ENCODE data around the gene EPHB6.

Gene EPHB6

DNA sequence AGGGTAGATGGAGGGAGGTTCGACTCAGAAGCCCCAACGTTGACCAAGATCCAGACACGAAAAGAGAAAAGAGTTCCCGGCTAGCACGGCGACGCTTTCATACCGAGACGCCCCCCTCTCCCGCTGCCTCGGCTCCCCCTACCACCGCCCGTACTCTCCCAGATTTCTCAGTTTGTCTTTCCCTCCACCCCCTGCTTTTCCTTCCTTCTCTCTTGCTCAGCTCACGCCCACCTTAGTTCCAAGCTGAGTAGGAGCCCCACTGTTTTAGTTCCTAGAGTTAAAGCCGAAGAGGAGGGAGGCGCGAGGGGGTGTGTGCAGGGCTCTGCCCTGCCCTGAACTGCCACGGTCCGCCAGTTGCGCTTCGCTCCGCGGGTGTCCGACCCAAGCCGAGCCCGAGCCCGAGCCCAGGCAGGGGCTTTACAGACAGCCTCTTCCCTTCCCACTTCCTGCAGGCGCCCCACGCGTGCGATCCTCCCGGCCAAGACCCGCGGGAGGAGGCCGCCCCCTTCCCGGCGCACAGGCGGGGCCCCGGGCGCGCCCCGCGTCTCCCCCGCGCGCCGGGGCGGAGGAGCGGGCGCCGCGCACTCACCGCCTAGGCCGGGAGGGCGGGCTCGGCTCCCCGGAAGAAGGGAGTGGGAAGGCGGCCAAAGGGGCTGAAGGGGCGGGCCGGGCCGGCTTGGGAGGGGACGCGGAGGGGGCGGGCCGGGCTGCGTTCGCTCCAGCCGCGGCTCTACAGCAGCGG lies at the start of gene EPHB6 (continued):
- TF ChIP-seq FEZF1 (tag by site-specific recombination; IDR thresholded peaks at IDR 0.05) (no peak), HOXD13 (CRISPR knock-in tag; IDR thresholded peaks at IDR 0.05; ENCODE audit: borderline replicate concordance) (no peak), ZIC2 (tag by site-specific recombination; IDR thresholded peaks at IDR 0.05) (0 out of 2 replicates have a peak, but pooled peaks have one; percentile 24), ZBTB8A (tag by site-specific recombination; IDR thresholded peaks at IDR 0.05) (peak; percentile 29; the same call in 1 of the 2 replicates), ZBTB20 (tag by site-specific recombination; IDR thresholded peaks at IDR 0.05) (no peak), ZNF16 (tag by site-specific recombination; IDR thresholded peaks at IDR 0.05; ENCODE audit: low read depth) (no peak), ZFP37 (tag by site-specific recombination; IDR thresholded peaks at IDR 0.05) (no peak), ZNF37A (tag by site-specific recombination; IDR thresholded peaks at IDR 0.05) (no peak), EGR2 (tag by site-specific recombination; IDR thresholded peaks at IDR 0.05; ENCODE audit: low read depth) (peak; percentile 48; the same call in 1 of the 2 replicates), ZNF10 (tag by site-specific recombination; IDR thresholded peaks at IDR 0.05) (no peak), ZNF155 (tag by site-specific recombination; IDR thresholded peaks at IDR 0.05) (no peak), ZNF423 (tag by site-specific recombination; IDR thresholded peaks at IDR 0.05) (0 out of 2 replicates have a peak, but pooled peaks have one; percentile 3), ZNF324 (tag by site-specific recombination; IDR thresholded peaks at IDR 0.05) (no peak), ZNF792 (tag by site-specific recombination; IDR thresholded peaks at IDR 0.05) (no peak), ZNF76 (tag by site-specific recombination; IDR thresholded peaks at IDR 0.05; ENCODE audit: borderline replicate concordance, low read depth) (peak; percentile 43; the same call in 1 of the 2 replicates), ZNF133 (tag by site-specific recombination; IDR thresholded peaks at IDR 0.05) (no peak), ZFHX2 (tag by site-specific recombination; conservative IDR thresholded peaks at IDR 0.05) (peak; percentile 73), KLF10 (tag by site-specific recombination; IDR thresholded peaks at IDR 0.05) (peak; percentile 60; the same call in 1 of the 2 replicates), ZBTB21 (tag by site-specific recombination; IDR thresholded peaks at IDR 0.05) (no peak)
- TF ChIP-seq, protein P1, sequence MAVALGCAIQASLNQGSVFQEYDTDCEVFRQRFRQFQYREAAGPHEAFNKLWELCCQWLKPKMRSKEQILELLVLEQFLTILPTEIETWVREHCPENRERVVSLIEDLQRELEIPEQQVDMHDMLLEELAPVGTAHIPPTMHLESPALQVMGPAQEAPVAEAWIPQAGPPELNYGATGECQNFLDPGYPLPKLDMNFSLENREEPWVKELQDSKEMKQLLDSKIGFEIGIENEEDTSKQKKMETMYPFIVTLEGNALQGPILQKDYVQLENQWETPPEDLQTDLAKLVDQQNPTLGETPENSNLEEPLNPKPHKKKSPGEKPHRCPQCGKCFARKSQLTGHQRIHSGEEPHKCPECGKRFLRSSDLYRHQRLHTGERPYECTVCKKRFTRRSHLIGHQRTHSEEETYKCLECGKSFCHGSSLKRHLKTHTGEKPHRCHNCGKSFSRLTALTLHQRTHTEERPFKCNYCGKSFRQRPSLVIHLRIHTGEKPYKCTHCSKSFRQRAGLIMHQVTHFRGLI (tag by site-specific recombination; IDR thresholded peaks at IDR 0.05): peak; percentile 58; the same call in 1 of the 2 replicates
- TF ChIP-seq, protein P2, sequence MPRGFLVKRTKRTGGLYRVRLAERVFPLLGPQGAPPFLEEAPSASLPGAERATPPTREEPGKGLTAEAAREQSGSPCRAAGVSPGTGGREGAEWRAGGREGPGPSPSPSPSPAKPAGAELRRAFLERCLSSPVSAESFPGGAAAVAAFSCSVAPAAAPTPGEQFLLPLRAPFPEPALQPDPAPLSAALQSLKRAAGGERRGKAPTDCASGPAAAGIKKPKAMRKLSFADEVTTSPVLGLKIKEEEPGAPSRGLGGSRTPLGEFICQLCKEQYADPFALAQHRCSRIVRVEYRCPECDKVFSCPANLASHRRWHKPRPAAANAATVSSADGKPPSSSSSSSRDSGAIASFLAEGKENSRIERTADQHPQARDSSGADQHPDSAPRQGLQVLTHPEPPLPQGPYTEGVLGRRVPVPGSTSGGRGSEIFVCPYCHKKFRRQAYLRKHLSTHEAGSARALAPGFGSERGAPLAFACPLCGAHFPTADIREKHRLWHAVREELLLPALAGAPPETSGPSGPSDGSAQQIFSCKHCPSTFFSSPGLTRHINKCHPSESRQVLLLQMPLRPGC (tag by site-specific recombination; IDR thresholded peaks at IDR 0.05): no peak
- TF ChIP-seq, protein P3, sequence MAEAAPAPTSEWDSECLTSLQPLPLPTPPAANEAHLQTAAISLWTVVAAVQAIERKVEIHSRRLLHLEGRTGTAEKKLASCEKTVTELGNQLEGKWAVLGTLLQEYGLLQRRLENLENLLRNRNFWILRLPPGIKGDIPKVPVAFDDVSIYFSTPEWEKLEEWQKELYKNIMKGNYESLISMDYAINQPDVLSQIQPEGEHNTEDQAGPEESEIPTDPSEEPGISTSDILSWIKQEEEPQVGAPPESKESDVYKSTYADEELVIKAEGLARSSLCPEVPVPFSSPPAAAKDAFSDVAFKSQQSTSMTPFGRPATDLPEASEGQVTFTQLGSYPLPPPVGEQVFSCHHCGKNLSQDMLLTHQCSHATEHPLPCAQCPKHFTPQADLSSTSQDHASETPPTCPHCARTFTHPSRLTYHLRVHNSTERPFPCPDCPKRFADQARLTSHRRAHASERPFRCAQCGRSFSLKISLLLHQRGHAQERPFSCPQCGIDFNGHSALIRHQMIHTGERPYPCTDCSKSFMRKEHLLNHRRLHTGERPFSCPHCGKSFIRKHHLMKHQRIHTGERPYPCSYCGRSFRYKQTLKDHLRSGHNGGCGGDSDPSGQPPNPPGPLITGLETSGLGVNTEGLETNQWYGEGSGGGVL (tag by site-specific recombination; IDR thresholded peaks at IDR 0.05): peak; percentile 59
- TF ChIP-seq, protein P4, sequence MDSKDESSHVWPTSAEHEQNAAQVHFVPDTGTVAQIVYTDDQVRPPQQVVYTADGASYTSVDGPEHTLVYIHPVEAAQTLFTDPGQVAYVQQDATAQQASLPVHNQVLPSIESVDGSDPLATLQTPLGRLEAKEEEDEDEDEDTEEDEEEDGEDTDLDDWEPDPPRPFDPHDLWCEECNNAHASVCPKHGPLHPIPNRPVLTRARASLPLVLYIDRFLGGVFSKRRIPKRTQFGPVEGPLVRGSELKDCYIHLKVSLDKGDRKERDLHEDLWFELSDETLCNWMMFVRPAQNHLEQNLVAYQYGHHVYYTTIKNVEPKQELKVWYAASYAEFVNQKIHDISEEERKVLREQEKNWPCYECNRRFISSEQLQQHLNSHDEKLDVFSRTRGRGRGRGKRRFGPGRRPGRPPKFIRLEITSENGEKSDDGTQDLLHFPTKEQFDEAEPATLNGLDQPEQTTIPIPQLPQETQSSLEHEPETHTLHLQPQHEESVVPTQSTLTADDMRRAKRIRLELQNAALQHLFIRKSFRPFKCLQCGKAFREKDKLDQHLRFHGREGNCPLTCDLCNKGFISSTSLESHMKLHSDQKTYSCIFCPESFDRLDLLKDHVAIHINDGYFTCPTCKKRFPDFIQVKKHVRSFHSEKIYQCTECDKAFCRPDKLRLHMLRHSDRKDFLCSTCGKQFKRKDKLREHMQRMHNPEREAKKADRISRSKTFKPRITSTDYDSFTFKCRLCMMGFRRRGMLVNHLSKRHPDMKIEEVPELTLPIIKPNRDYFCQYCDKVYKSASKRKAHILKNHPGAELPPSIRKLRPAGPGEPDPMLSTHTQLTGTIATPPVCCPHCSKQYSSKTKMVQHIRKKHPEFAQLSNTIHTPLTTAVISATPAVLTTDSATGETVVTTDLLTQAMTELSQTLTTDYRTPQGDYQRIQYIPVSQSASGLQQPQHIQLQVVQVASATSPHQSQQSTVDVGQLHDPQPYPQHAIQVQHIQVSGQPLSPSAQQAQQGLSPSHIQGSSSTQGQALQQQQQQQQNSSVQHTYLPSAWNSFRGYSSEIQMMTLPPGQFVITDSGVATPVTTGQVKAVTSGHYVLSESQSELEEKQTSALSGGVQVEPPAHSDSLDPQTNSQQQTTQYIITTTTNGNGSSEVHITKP (tag by site-specific recombination; IDR thresholded peaks at IDR 0.05): peak; percentile 90
- TF ChIP-seq, protein P5, sequence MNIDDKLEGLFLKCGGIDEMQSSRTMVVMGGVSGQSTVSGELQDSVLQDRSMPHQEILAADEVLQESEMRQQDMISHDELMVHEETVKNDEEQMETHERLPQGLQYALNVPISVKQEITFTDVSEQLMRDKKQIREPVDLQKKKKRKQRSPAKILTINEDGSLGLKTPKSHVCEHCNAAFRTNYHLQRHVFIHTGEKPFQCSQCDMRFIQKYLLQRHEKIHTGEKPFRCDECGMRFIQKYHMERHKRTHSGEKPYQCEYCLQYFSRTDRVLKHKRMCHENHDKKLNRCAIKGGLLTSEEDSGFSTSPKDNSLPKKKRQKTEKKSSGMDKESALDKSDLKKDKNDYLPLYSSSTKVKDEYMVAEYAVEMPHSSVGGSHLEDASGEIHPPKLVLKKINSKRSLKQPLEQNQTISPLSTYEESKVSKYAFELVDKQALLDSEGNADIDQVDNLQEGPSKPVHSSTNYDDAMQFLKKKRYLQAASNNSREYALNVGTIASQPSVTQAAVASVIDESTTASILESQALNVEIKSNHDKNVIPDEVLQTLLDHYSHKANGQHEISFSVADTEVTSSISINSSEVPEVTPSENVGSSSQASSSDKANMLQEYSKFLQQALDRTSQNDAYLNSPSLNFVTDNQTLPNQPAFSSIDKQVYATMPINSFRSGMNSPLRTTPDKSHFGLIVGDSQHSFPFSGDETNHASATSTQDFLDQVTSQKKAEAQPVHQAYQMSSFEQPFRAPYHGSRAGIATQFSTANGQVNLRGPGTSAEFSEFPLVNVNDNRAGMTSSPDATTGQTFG (tag by site-specific recombination; IDR thresholded peaks at IDR 0.05; ENCODE audit: borderline replicate concordance): no peak
- TF ChIP-seq, protein P6, sequence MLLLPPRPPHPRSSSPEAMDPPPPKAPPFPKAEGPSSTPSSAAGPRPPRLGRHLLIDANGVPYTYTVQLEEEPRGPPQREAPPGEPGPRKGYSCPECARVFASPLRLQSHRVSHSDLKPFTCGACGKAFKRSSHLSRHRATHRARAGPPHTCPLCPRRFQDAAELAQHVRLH (tag by site-specific recombination; IDR thresholded peaks at IDR 0.05): no peak
- TF ChIP-seq, protein P7, sequence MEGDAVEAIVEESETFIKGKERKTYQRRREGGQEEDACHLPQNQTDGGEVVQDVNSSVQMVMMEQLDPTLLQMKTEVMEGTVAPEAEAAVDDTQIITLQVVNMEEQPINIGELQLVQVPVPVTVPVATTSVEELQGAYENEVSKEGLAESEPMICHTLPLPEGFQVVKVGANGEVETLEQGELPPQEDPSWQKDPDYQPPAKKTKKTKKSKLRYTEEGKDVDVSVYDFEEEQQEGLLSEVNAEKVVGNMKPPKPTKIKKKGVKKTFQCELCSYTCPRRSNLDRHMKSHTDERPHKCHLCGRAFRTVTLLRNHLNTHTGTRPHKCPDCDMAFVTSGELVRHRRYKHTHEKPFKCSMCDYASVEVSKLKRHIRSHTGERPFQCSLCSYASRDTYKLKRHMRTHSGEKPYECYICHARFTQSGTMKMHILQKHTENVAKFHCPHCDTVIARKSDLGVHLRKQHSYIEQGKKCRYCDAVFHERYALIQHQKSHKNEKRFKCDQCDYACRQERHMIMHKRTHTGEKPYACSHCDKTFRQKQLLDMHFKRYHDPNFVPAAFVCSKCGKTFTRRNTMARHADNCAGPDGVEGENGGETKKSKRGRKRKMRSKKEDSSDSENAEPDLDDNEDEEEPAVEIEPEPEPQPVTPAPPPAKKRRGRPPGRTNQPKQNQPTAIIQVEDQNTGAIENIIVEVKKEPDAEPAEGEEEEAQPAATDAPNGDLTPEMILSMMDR (tag by site-specific recombination; IDR thresholded peaks at IDR 0.05): no peak
